ENCODE measurements around the gene MEX3B. TPM values are rescaled to one million over a fixed set of nuclear protein-coding genes. Genes with fewer than 3 reads are reported as not detected.

Gene MEX3B
- total RNA-seq, 3 donors from 2014 or later: 0.98 to 2.3 (median 2.2) TPM

GRCh38 chr15:82066455-82066854 lies 20.6 kb upstream of the MEX3B start:
- Histone ChIP-seq H3K4me3 (no peak overlapping the region), H3K36me3 (no peaks in the 10 kb centered on the region), H3K27ac (no peak overlapping the region), H3K27me3 (peaks cover 0 to 8% of the 10 kb centered on the region in 2 donors), H3K4me1 (no peaks in the 10 kb centered on the region), H3K9me3 (no peaks in the 10 kb centered on the region)
- intact Hi-C loops (cut with DNase I; ENCODE audit: low total_unique reads): no loop called here
- no peak for TF ChIP-seq POLR2A (IDR thresholded peaks at IDR 0.05)
- TF ChIP-seq CTCF (IDR thresholded peaks at IDR 0.05): no peak
- no peak for TF ChIP-seq POLR2AphosphoS5 (IDR thresholded peaks at IDR 0.05)
- no peak for DNase-seq (ENCODE audit: low spot score in 2 of 2)

DNA sequence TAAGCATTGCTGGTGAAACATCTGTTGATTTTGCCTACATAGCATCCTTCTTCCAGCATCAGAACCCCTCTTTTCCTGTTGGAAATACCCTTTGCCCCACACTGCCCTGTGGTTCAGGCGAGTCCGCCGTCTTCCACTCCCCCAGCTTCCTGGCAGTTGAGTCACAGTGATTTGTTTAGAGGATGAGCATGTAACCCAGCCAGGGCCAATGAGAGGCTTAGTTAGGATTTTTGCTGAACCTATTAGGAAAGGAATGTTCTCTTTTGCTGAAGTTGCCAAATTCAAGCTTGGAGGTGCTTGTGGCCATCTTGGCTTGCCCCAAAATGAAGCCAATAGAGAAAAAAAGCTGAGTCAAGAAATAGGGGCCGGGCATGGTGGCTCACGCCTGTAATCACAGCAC lies 19.0 kb upstream of the MEX3B start:
- TF ChIP-seq CTCF (IDR thresholded peaks at IDR 0.05) (no peak), POLR2A (IDR thresholded peaks at IDR 0.05) (no peak), POLR2AphosphoS5 (IDR thresholded peaks at IDR 0.05) (no peak)
- Histone ChIP-seq H3K9me3 (no peaks in the 10 kb centered on the region), H3K36me3 (no peaks in the 10 kb centered on the region), H3K27me3 (peaks cover 0 to 18% of the 10 kb centered on the region in 2 donors), H3K27ac (no peak overlapping the region), H3K4me1 (no peaks in the 10 kb centered on the region), H3K4me3 (no peak overlapping the region)
- DNase-seq (ENCODE audit: low spot score in 2 of 2): no peak
- intact Hi-C loops (cut with DNase I; ENCODE audit: low total_unique reads): no loop called here

GRCh38 chr15:82062479-82063454 lies 16.9 kb upstream of the MEX3B start:
- no peaks in the 10 kb centered on the region for H3K4me1 ChIP-seq
- no peaks in the 10 kb centered on the region for H3K9me3 ChIP-seq
- peaks cover 0 to 36% of the 10 kb centered on the region in 2 donors for H3K27me3 ChIP-seq
- intact Hi-C loops (cut with DNase I; ENCODE audit: low total_unique reads): no loop called here
- no peaks in the 10 kb centered on the region for H3K36me3 ChIP-seq
- DNase-seq (ENCODE audit: low spot score in 2 of 2): no peak
- H3K4me3 ChIP-seq: no peak overlapping the region
- no peak for TF ChIP-seq CTCF (IDR thresholded peaks at IDR 0.05)
- no peak for TF ChIP-seq POLR2AphosphoS5 (IDR thresholded peaks at IDR 0.05)
- no peak for TF ChIP-seq POLR2A (IDR thresholded peaks at IDR 0.05)
- no peak overlapping the region for H3K27ac ChIP-seq

DNA sequence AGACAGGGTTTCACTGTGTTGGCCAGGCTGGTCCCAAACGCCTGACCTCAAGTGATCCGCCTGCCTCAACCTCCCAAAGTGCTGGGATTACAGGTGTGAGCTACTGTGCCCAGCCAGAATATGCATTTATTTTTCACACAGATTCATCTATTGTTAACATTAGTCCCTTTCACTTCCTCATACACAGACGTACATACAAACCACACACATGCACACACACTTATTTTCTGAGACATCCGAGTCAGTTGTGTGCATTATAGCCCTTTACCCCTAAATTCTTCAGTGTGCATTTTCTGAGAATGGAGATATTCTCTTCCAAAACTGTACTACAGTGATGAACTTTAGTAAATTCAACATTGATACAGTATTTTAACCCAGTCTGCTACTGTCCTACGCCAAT lies 15.0 kb upstream of the MEX3B start:
- Histone ChIP-seq H3K36me3 (no peaks in the 10 kb centered on the region), H3K9me3 (no peaks in the 10 kb centered on the region), H3K27ac (no peak overlapping the region), H3K4me1 (no peaks in the 10 kb centered on the region), H3K4me3 (no peak overlapping the region), H3K27me3 (peaks cover 0 to 37% of the 10 kb centered on the region in 2 donors)
- TF ChIP-seq POLR2AphosphoS5 (IDR thresholded peaks at IDR 0.05) (no peak), POLR2A (IDR thresholded peaks at IDR 0.05) (no peak), CTCF (IDR thresholded peaks at IDR 0.05) (no peak)
- DNase-seq (ENCODE audit: low spot score in 2 of 2): no peak
- intact Hi-C loops (cut with DNase I; ENCODE audit: low total_unique reads): no loop called here

DNA sequence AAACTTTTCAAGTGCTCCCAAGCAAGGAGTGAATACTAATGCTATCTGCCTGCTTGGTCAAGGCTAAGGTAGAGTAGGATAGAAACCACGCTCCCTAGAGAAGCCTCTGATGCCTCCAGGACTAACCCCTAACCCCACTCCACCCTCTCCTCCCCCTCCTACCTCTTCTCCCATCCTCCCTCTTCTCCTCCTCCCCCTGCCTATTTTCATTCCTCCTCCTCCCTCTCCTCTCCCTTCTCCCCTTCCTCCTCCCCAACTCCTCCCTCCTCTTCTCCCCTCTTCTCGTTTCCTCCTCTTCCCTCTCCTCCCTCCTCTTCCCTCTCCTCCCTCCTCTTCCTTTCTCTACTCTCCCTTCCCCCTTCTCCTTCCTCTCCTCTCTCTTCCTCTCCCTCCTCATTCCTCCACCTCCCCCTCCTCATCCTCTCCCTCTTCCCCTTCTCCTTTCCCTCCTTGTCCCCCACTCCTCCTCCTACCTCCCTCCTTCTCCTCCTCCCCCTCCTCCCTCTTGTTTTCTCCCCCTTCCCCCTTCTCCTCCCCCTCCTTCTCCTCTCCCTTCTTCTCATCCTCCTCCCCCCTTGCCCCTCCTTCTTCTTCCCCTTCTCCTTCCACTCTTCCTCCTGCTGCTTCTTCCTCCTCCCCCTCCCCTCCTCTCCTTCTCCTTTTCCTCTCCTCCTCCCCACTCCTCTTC lies 12.8 kb upstream of the MEX3B start:
- no peaks in the 10 kb centered on the region for H3K36me3 ChIP-seq
- intact Hi-C loops (cut with DNase I; ENCODE audit: low total_unique reads): no loop called here
- no peaks in the 10 kb centered on the region for H3K9me3 ChIP-seq
- no peak for TF ChIP-seq POLR2A (IDR thresholded peaks at IDR 0.05)
- TF ChIP-seq POLR2AphosphoS5 (IDR thresholded peaks at IDR 0.05): no peak
- TF ChIP-seq CTCF (IDR thresholded peaks at IDR 0.05): no peak
- no peak overlapping the region for H3K4me3 ChIP-seq
- DNase-seq (ENCODE audit: low spot score in 2 of 2): no peak
- no peaks in the 10 kb centered on the region for H3K4me1 ChIP-seq
- peaks cover 0 to 37% of the 10 kb centered on the region in 2 donors for H3K27me3 ChIP-seq
- no peak overlapping the region for H3K27ac ChIP-seq

Data from breast epithelium (tissue), 4 donors.